Activated CD4-positive, CD25-positive, alpha-beta regulatory T cell treated with anti-CD3 and anti-CD28 coated beads, Interleukin-2, amount 50 U/mL, for 16 hours (primary cell): ENCODE measurements around the gene MIPOL1.
"Not testable (repeated sequence)": the region's sequence is repeated elsewhere in the genome, so short reads cannot be mapped to it uniquely, and the experiment has no call there.

Experiments used
- DNase-seq: peaks from one replicate; pipeline ENCODE4 v3.0.0-alpha.2; 2020; ENCODE audit warnings: low read depth, low spot score

Gene MIPOL1

DNA sequence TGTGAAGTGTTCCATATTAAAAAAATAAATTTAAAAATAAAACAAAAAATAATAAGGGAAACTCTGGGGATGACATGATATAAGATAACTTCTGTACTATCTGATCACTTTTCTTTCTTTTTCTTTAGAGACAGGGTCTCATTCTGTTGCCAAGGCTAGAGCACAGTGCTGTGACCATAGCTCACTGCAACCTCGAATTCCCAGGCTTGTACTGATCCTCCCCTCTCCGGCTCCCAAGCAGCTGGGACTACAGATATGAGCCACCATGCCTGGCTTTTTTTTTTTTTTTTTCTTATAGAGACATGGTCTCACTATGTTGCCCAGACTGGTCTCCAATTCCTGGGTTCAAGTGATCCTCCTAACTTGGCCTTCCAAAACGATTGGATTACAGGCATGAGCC lies 10.4 kb upstream of the MIPOL1 start:
- DNase-seq: no peak

- DNase-seq: not testable (repeated sequence)
Measured at GRCh38 chr14:37187840-37188577, 9.7 kb upstream of the MIPOL1 start.

DNA sequence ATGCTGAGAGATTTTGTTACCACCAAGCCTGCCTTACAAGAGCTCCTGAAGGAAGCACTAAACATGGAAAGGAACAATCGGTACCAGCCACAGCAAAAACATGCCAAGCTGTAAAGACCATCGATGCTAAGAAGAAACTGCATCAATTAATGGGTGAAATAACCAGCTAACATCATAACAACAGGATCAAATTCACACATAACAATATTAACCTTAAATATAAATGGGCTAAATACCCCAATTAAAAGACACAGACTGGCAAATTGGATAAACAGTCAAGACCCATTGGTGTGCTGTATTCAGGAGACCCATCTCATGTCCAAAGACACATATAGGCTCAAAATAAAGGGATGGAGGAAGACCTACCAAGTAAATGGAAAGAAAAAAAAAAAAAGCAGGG lies 8.0 kb upstream of the MIPOL1 start:
- DNase-seq: not testable (repeated sequence)

- DNase-seq: no peak
Measured at GRCh38 chr14:37194698-37195097, 3.0 kb upstream of the MIPOL1 start.

DNA sequence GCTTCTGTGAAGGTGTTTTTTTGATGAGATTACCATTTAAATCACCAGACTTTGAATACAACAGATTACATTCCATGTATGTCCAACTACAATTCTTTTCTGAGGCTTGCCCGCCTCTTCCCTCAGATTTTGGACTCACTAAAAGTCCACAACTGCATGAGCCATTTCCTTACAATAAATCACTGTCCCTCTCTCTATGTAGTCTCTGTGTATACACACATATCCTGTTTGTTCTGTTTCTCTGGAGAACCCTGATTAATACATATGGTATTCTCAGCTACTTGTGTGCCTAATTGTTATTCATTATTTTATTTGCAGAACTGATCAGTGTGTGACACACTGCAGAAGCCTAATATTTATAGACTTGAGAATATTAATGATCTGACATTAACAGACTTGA lies 2.4 kb upstream of the MIPOL1 start:
- DNase-seq: no peak

DNA sequence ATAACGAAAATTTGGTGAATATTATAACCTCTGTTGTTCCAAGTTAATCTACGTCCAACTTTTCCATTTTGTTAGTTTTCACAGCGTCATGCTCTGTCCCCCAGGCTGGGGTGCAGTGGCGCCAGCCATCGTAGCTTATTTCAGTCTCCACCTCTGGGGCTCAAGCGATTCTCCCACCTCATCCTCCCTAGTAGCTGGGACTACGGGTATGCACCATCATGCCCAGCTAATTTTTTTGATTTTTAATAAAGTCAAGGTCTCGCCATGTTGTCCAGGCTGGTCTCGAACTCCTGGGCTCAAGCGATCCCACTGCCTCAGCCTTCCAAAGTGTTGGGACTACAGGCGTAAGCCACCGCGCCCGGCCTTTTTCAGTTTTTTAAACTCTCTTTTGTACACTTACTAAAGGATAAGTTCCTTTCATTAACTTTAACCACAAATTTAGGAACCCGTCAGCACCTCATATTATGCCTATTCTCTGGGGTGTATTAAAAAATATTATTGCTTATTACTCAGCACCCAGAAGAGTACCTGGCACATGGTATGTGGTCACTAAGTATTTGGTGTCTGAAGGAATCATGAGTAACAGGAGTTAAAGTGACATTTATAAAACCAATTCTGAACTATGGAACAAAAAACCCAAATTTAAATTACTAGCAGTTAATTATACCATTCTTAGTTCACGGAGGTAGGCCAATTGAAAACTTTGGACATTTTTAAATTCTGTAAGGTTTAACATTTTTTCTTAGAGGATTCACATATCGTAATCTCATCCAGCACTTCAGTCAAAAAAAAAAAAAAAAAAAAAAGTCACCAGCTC lies 925 bp upstream of the MIPOL1 start:
- no peak for DNase-seq

- no peak for DNase-seq
Measured at GRCh38 chr14:37198273-37198598, 499 bp downstream of the MIPOL1 start.

- DNase-seq: no peak
Measured at GRCh38 chr14:37198907-37199306, 1.2 kb downstream of the MIPOL1 start.

DNA sequence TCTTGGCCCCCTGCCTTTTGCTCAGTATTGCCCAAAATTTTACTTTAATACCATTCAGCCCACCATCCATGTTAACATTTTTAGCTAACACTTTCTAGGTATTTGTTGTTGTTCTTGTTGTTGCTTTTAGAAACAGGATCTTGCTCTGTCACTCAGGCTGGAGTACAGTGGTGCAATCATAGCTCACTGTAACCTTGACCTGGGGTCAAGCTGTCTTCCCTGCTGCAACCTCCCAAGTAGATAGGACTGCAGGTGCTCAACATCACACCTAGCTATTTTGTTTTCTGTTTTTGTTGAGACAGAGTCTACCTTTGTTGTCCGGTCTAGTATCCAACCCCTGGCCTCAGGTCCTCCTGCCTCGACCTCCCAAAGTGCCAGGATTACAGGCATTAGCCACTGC lies 4.0 kb downstream of the MIPOL1 start:
- DNase-seq: no peak

DNA sequence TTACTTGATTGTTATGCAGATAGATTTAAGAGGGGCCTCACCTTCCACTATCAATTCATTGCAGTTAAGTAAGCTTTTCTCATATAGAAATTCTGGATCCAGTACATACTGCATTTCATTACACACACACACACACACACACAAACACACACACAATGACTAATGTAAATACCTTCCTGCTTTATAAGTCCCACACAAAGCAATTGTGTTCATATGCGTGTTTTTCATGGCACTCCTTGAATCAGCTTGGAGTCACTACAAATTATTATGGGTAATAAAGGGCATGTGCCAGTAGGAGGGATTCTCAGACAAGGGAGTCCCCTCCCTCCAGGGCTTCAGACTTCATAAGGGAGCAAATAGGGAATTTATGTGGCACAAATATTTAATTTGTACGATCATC lies 4.5 kb downstream of the MIPOL1 start:
- no peak for DNase-seq

DNA sequence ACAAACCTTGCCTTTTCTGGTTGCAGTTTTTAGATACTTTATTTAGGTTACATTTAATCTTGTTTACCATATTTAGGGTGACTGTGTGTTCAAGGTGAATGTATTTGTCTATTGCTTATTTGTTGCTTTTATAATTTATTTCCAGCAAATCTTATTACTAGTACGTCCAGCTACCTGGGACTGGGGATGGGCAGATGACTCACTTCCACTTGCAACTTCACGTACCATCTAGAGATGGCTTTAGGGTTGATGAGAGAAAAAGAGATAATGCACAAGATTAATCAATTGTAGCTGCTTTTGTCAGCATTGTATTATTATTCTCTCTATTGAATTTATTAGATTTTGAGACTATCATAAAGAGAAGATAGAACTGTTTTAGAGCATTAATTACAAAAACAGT lies 5.1 kb downstream of the MIPOL1 start:
- DNase-seq: no peak

DNA sequence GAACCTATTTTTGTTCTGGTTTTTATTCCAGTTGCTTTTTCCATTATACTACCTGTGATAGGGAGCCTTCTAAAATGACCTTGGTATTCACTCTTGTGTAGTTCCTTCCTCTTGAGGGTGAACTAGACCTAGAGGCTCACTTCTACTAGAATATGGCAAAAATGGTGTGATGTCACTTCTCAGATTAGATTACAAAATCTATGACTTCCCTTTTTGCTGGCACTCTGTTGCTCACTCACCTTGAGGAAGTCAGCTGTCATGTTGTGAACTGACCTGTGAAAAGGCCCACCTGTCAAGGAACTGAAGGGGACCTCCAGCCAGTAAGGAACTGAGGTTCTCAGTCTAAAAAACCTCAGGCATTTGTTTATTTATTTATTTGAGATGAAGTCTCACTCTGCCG lies 5.7 kb downstream of the MIPOL1 start:
- no peak for DNase-seq

DNA sequence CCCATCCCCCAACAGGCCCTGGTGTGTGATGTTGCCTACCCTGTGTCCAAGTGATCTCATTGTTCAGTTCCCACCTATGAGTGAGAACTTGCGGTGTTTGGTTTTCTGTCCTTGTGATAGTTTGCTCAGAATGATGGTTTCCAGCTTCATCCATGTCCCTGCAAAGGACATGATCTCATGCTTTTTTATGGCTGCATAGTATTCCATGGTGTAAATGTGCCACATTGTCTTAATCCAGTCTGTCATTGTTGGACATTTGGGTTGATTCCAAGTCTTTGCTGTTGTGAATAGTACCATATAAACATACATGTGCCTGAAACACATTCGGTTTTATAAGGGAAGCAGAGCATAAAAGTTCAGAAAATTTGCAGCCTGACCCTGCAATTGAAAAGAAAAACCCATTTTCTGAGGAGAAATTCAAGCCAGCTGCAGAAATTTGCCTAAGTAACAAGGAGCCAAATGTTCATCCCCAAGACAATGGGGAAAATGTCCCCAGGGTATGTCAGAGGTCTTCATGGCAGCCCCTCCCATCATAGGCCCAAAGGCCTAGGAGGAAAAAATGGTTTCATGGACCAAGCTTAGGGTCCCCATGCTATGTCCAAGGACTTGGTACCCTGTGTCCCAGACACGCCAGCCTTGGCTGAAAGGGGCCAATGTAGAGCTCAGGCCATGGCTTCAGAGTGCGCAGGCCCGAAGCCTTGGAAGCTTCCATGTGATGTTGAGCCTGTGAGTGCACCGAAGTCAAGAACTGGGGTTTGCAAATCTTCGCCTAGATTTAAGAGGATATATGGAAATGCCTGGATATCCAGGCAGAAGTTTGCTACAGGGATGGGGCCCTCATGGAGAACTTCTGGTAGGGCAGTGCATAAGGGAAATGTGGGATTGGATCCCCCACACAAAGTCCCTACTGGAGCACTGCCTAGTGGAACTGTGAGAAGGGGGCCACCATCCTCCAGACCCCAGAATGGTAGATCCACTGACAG lies 8.2 kb downstream of the MIPOL1 start:
- DNase-seq: not testable (repeated sequence)

DNA sequence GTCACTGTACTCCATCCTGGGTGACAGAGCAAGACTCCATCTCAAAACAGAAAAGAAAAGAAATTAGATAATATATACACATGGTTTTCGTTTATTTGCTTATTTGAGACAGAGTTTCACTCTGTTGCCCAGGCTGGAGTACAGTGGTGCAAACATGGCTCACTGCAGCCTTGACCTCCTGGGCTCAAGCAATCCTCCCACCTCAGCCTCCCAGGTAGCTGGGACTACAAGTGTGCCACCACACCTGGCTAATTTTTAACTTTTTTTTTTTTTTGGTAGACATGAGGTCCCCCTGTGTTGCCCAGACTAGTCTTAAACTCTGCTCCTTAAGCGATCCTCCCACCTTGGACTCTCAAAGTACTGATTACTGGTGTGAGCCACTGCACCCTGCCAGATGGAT lies 11.9 kb downstream of the MIPOL1 start:
- not testable (repeated sequence) for DNase-seq

- DNase-seq: no peak
Measured at GRCh38 chr14:37210448-37210847, 12.7 kb downstream of the MIPOL1 start.

GRCh38 chr14:37213016-37213415 lies 15.3 kb downstream of the MIPOL1 start:
- DNase-seq: no peak

DNA sequence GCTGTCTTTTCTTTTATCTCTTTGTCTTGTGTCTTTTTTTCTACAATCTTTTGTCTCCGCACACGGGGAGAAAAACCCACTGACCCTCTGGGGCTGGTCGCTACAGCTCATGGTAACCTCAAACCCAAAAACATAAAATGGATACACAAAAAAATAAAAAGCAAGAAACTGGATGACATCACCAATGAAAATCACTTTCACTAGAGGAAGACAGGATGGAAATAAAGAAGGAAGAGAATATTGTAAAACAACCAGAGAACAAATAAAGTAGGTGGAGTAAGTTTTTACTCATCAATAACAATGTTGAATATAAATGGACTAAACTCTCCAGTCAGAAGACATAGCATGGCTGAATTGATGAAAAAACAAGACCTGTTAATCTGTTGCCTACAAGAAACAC lies 17.6 kb downstream of the MIPOL1 start:
- DNase-seq: no peak

- no peak for DNase-seq
Measured at GRCh38 chr14:37221073-37221472, 23.3 kb downstream of the MIPOL1 start.

DNA sequence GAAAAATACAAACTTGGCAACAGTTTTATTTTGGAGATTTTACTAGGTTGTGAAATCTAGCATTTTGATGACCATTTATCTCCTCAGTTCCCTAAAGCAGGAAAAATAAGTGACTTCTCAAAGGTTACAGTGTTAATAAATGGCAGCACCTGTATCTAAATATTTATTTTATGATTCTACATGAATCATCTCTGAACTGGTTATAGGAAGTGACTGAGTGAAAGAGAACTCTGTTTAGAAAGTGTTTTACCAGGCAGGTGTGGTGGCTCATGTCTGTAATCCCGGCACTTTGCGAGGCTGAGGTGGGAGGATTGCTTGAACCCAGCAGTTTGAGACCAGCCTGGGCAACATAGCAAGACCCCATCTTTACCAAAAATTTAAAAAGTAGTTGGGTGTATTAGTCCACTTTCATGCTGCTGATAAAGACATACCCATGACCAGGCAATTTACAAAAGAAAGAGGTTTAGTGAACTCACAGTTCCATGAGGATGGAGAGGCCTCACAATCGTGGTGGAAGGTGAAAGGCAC lies 26.3 kb downstream of the MIPOL1 start:
- no peak for DNase-seq

DNA sequence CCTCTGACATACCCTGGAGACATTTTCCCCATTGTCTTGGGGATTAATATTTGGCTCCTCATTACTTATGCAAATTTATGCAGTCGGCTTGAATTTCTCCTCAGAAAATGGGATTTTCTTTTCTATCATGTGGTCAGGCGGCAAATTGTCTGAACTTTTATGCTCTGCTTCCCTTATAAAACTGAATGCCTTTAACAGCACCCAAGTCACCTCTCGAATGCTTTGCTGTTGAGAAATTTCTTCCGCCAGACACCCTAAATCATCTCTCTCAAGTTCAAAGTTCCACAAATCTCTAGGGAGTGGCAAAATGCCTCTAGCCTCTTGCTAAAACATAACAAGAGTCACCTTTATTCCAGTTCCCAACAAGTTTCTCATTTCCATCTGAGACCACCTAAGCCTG lies 27.9 kb downstream of the MIPOL1 start:
- DNase-seq: not testable (repeated sequence)

DNA sequence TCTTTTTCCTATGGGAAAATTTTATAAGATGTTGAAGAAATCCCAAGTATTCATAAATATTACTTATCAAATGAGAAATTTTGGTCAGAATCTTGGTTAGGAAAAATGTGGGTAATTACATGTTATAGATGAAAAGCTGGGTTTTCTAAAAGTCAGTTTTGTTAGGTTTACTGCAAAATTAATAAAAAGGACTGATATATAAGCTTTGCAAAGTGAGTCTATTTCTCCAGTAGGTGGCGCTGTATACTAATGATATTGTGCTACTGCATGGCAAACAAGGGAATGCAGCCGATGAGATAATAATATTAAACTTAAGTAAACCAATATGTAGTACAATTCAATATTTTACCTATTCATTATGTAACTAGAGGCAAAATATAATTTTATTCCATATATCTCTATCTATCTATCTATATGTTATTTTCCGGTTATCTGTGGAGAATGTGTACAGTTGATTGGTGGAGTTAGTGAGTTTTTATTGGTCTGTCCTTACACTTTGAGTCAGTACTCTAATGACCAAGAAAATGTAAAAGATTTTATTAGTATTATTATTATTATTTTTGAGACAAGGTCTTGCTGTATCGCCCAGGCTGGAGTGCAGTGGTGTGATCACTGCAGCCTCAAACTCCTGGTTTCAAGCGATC lies 32.9 kb downstream of the MIPOL1 start:
- DNase-seq: no peak
